GM12878 (cell line): ENCODE results near the gene DMAC2. TPM values are rescaled to one million over a fixed set of nuclear protein-coding genes. Genes with fewer than 3 reads are reported as not detected.

ENCODE experiments used
- ATAC-seq: fragments of 200-7000 bp; cut with Tn5 transposase; 3 replicates; pipeline ENCODE4 v1.9.1; 2020; ENCODE audit warnings: mild to moderate bottlenecking, moderate library complexity
- BruUV-seq: library from RNA; stranded (reverse); fragments of 400-500 nt; replicated peaks from 2 replicates; lab custom pipeline; 2021; lab: Mats Ljungman, UMichigan
- CTCF ChIA-PET: fragments of 300-600 bp; sonication (Branson Sonifier 250); formaldehyde crosslinking; extraction: SDS; loops from one replicate; lab custom pipeline; 2021; ENCODE audit warnings: inconsistent platforms; lab: Yijun Ruan, JAX
- POLR2A ChIA-PET: fragments of 350-600 bp; formaldehyde crosslinking; extraction: SDS; loops from one replicate; lab custom pipeline; 2021; ENCODE audit warnings: inconsistent platforms; lab: Charles Lee
- RAD21 ChIA-PET: fragments of 300-600 bp; sonication (Branson Sonifier 250); formaldehyde crosslinking; loops from one replicate; lab custom pipeline; 2023; ENCODE audit warnings: antibody characterized with exemption; ENCODE audit not compliant: unreplicated experiment; lab: Charles Lee
- SMC1A ChIA-PET: fragments of 300-600 bp; sonication (Branson Sonifier 250); formaldehyde crosslinking; loops from one replicate; lab custom pipeline; 2023; ENCODE audit not compliant: unreplicated experiment, uncharacterized antibody; lab: Charles Lee
- DNase-seq: peaks from one replicate; pipeline ENCODE4 v3.0.0-alpha.2; 2011; ENCODE audit warnings: low read depth, low spot score
- FAIRE-seq: peaks from 3 replicates; lab custom pipeline; 2011; peaks lifted over from hg19 to GRCh38; lab: Jason Lieb, UNC
- H2AFZ ChIP-seq: 2 replicates; pipeline ENCODE4 v1.6.0; 2011; ENCODE audit warnings: low read depth, low read length, control low read depth; ENCODE audit not compliant: control insufficient read depth
- H3K27ac ChIP-seq: 2 replicates; pipeline ENCODE4 v1.5.1; 2011; ENCODE audit warnings: control low read depth; ENCODE audit not compliant: control insufficient read depth, insufficient read depth
- H3K27me3 ChIP-seq, 2 experiments: replicated peaks in 1 of 2; 2 replicates each; pipeline versions ENCODE4 v1.6.0 to v1.6.1; 2011; ENCODE audit warnings: low read length in 1 of 2; ENCODE audit not compliant: control insufficient read depth in 2 of 2, insufficient read depth in 2 of 2
- H3K36me3 ChIP-seq, 2 experiments: 2 replicates each; pipeline ENCODE4 v1.5.1; 2011; ENCODE audit warnings: low read length in 1 of 2; ENCODE audit not compliant: control insufficient read depth in 2 of 2, insufficient read depth in 2 of 2
- H3K4me1 ChIP-seq: 2 replicates; pipeline ENCODE4 v1.6.1; 2011; ENCODE audit warnings: mild to moderate bottlenecking, low read length, moderate library complexity, mixed read lengths; ENCODE audit not compliant: control insufficient read depth, insufficient read depth
- H3K4me2 ChIP-seq: 2 replicates; pipeline ENCODE4 v1.6.0; 2011; ENCODE audit warnings: control low read depth; ENCODE audit not compliant: control insufficient read depth, insufficient read depth
- H3K4me3 ChIP-seq: fragments of 200-600 bp; sonication (generic); 2 replicates; pipeline ENCODE4 v1.5.1; 2016
- H3K79me2 ChIP-seq: 2 replicates; pipeline ENCODE4 v1.6.0; 2011; ENCODE audit warnings: low read length; ENCODE audit not compliant: control insufficient read depth, insufficient read depth
- H3K9ac ChIP-seq: 2 replicates; pipeline ENCODE4 v1.8.0; 2011; ENCODE audit warnings: low read length, control low read depth, mixed read lengths; ENCODE audit not compliant: control insufficient read depth, insufficient read depth
- H3K9me3 ChIP-seq: replicated peaks from 3 replicates; pipeline ENCODE4 v1.5.1; 2011; ENCODE audit warnings: mild to moderate bottlenecking, low read length; ENCODE audit not compliant: control insufficient read depth, insufficient read depth
- H4K20me1 ChIP-seq: 2 replicates; pipeline ENCODE4 v1.6.0; 2011; ENCODE audit not compliant: control insufficient read depth, insufficient read depth
- ATF7 ChIP-seq: fragments of 450-650 bp; IDR thresholded peaks from 2 replicates; pipeline ENCODE4 v1.6.1; 2016; ENCODE audit warnings: low read depth, mild to moderate bottlenecking
- BACH1 ChIP-seq: fragments of 450-650 bp; IDR thresholded peaks from 2 replicates; pipeline ENCODE4 v1.6.1; 2017; ENCODE audit warnings: mild to moderate bottlenecking, borderline replicate concordance
- CHD2 ChIP-seq: IDR thresholded peaks from 2 replicates; pipeline ENCODE4 v1.6.1; 2011; ENCODE audit warnings: low read depth, low read length, improper control_type of control experiment, borderline replicate concordance
- CHD4 ChIP-seq: fragments of 200-600 bp; sonication (generic); IDR thresholded peaks from 2 replicates; pipeline ENCODE4 v1.6.1; 2016; ENCODE audit warnings: mild to moderate bottlenecking
- FOXM1 ChIP-seq: IDR thresholded peaks from 2 replicates; pipeline ENCODE4 v1.6.1; 2012; ENCODE audit warnings: low read depth, mild to moderate bottlenecking, inconsistent platforms, low read length, moderate library complexity
- MEF2B ChIP-seq: fragments of 450-650 bp; IDR thresholded peaks from 2 replicates; pipeline ENCODE4 v1.6.1; 2018; ENCODE audit warnings: mild to moderate bottlenecking, moderate library complexity; ENCODE audit not compliant: partially characterized antibody, poor library complexity, severe bottlenecking
- MXI1 ChIP-seq: fragments of 150-350 bp; IDR thresholded peaks from 2 replicates; pipeline ENCODE4 v1.6.1; 2011; ENCODE audit warnings: low read depth, mild to moderate bottlenecking, inconsistent platforms, low read length, improper control_type of control experiment
- POLR2A ChIP-seq: IDR thresholded peaks from 2 replicates; pipeline ENCODE4 v1.6.1; 2011; ENCODE audit warnings: low read depth, mild to moderate bottlenecking, low read length
- TCF12 ChIP-seq: IDR thresholded peaks from 2 replicates; pipeline ENCODE4 v1.6.1; 2011; ENCODE audit warnings: low read depth, mild to moderate bottlenecking, low read length
- WGBS: methylation state at CpG from one replicate; pipeline ENCODE4 v1.1.6; 2016; ENCODE audit warnings: low lambda C conversion rate; ENCODE audit not compliant: insufficient replicate concordance, insufficient coverage; ENCODE audit errors: missing lambda C conversion rate; 5-methylcytosine and 5-hydroxymethylcytosine counted together
- in situ Hi-C: fragments of 300-500 bp; cut with MboI; formaldehyde crosslinking; loops from 9 replicates; pipeline ENCODE4 v1.14.3; 2018; ENCODE audit warnings: mixed read lengths
- intact Hi-C: fragments of 100-400 bp; cut with micrococcal nuclease; formaldehyde crosslinking; loops from one replicate; pipeline ENCODE4 v1.14.2; 2022; ENCODE audit not compliant: unreplicated experiment
- polyA plus RNA-seq, 11 experiments: library from polyadenylated mRNA; depleted of rRNA in 4 of 11; unstranded in 6 of 11; stranded (reverse) in 5 of 11; fragments of >200 nt; fragmentation: Nextera tagmentation in 4 of 11; fragmentation: Illumina TruSeq in 1 of 11; extraction: Ambion mirVana in 4 of 11; extraction: Trizol in 1 of 11; gene quantifications; 1 replicate in 1 of 11; 2 replicates in 10 of 11; pipeline versions ENCODE4 v1.2.1 to v1.2.3, GENCODE V29; 2011 to 2016; ENCODE audit warnings: inconsistent platforms in 2 of 11, missing spikeins in 2 of 11, low read depth in 1 of 11
- total RNA-seq, 4 experiments: library from RNA; depleted of rRNA in 3 of 4; stranded (reverse); fragments of >200 nt in 3 of 4; fragmentation: Illumina TruSeq in 1 of 4; extraction: Trizol in 1 of 4; gene quantifications; 2 replicates each; pipeline versions ENCODE4 v1.2.1 to v1.2.3, GENCODE V29; 2013 to 2021

Gene DMAC2
- total and polyA plus RNA-seq, 10 of the 15 experiments (the other 5 are each of a cell fraction or from before 2014, with no cell fraction given): 10.8 to 57.2 (median 42.7) TPM

GRCh38 chr19:41405776-41406175, 33.9 kb downstream of the DMAC2 start:
- ChIA-PET SMC1A (no interaction called here), POLR2A (no interaction called here), RAD21 (no interaction called here), CTCF (no interaction called here)
- Histone ChIP-seq H3K4me2 (no peak overlapping the region), H3K79me2 (peaks cover 5% of the 10 kb centered on the region), H2AFZ (no peak overlapping the region), H3K4me1 (peaks cover 18% of the 10 kb centered on the region), H3K27me3 (no peaks in the 10 kb centered on the region), H3K9ac (no peak overlapping the region), H4K20me1 (no peaks in the 10 kb centered on the region), H3K27ac (no peak overlapping the region), H3K9me3 (no peaks in the 10 kb centered on the region), H3K36me3 (no peaks in the 10 kb centered on the region; a peak in 2 of 4 replicates), H3K4me3 (no peak overlapping the region)
- ATAC-seq: no peak
- FAIRE-seq: no peak
- in situ Hi-C loops (no loop called here), intact Hi-C loops (no loop called here)
- TF ChIP-seq CHD4: no peak
- no peak for TF ChIP-seq MEF2B
- TF ChIP-seq BACH1: no peak
- TF ChIP-seq FOXM1: no peak
- TF ChIP-seq POLR2A: no peak
- no peak for TF ChIP-seq ATF7
- no peak for TF ChIP-seq CHD2
- no peak for TF ChIP-seq MXI1
- no peak for TF ChIP-seq TCF12
- DNase-seq: no peak
- WGBS: 79% methylated on average over 6 of the region's 6 CpGs
- BruUV-seq: no TSS peak
